HepG2 (cell line): ENCODE data around the gene C20orf204. TPM values are rescaled to one million over a fixed set of nuclear protein-coding genes. Genes with fewer than 3 reads are reported as not detected.

Experiments
- FIP1L1 ChIP-seq: fragments of 200-400 bp; formaldehyde crosslinking; IDR thresholded peaks from 2 replicates; pipeline ENCODE4 v1.6.1; 2018; ENCODE audit warnings: low read depth, mild to moderate bottlenecking, low read length, moderate library complexity, borderline replicate concordance; ENCODE audit not compliant: insufficient read depth
- HNRNPUL1 ChIP-seq: fragments of 200-400 bp; formaldehyde crosslinking; IDR thresholded peaks from 2 replicates; pipeline ENCODE4 v1.6.1; 2017; ENCODE audit warnings: low read depth, mild to moderate bottlenecking, low read length, moderate library complexity
- KLF13 ChIP-seq: sonication (generic); formaldehyde crosslinking; IDR thresholded peaks from 2 replicates; pipeline ENCODE4 v1.4.0; 2020; ENCODE audit warnings: mild to moderate bottlenecking, missing genetic modification reagents
- NBN ChIP-seq: fragments of 450-650 bp; conservative IDR thresholded peaks from 2 replicates; pipeline ENCODE4 v1.6.1; 2017
- NFYC ChIP-seq: IDR thresholded peaks from 2 replicates; pipeline ENCODE4 v1.6.1; 2016; ENCODE audit warnings: missing genetic modification reagents, missing compliant biosample characterization
- POGZ ChIP-seq: sonication (generic); formaldehyde crosslinking; IDR thresholded peaks from 2 replicates; pipeline ENCODE4 v1.4.0; 2020; ENCODE audit warnings: mild to moderate bottlenecking, missing genetic modification reagents
- POLR2AphosphoS2 ChIP-seq: IDR thresholded peaks from 2 replicates; pipeline ENCODE4 v1.6.1; 2011; ENCODE audit warnings: low read depth, low read length, improper control_type of control experiment
- RCOR2 ChIP-seq: IDR thresholded peaks from 2 replicates; pipeline ENCODE4 v1.6.1; 2016; ENCODE audit warnings: missing biosample characterization, missing genetic modification reagents
- RFX1 ChIP-seq: fragments of 450-650 bp; IDR thresholded peaks from 2 replicates; pipeline ENCODE4 v1.6.1; 2017
- SKI ChIP-seq: fragments of 450-650 bp; IDR thresholded peaks from one replicate; pipeline ENCODE4 v1.6.1; 2018; ENCODE audit warnings: mild to moderate bottlenecking; ENCODE audit not compliant: partially characterized antibody
- TBL1XR1 ChIP-seq: fragments of 150-350 bp; IDR thresholded peaks from 2 replicates; pipeline ENCODE4 v1.6.1; 2014; ENCODE audit warnings: borderline replicate concordance, low read length; ENCODE audit not compliant: partially characterized antibody
- TCF7L2 ChIP-seq: IDR thresholded peaks from 2 replicates; pipeline ENCODE4 v1.6.1; 2011; ENCODE audit warnings: mild to moderate bottlenecking, low read depth, low read length, moderate library complexity
- XRCC5 ChIP-seq: fragments of 200-400 bp; formaldehyde crosslinking; optimal IDR thresholded peaks from 2 replicates; pipeline ENCODE3; 2017; ENCODE audit warnings: mild to moderate bottlenecking, low read length
- ZFP36L2 ChIP-seq: sonication (generic); formaldehyde crosslinking; IDR thresholded peaks from 2 replicates; pipeline ENCODE4 v1.4.0; 2020; ENCODE audit warnings: missing genetic modification reagents
- ZFYVE20 ChIP-seq: sonication (generic); formaldehyde crosslinking; IDR thresholded peaks from 2 replicates; pipeline ENCODE4 v1.8.0; 2023; ENCODE audit warnings: low read depth, mild to moderate bottlenecking, moderate library complexity, missing genetic modification reagents, borderline replicate concordance
- ZNF264 ChIP-seq: sonication (generic); formaldehyde crosslinking; IDR thresholded peaks from 2 replicates; pipeline ENCODE4 v1.4.0; 2020; ENCODE audit warnings: missing genetic modification reagents
- ZNF326 ChIP-seq: sonication (generic); formaldehyde crosslinking; IDR thresholded peaks from 2 replicates; pipeline ENCODE4 v1.4.0; 2020; ENCODE audit warnings: missing genetic modification reagents, borderline replicate concordance
- ZNF350 ChIP-seq: sonication (generic); formaldehyde crosslinking; IDR thresholded peaks from 2 replicates; pipeline ENCODE4 v1.4.0; 2020; ENCODE audit warnings: mild to moderate bottlenecking, low read depth, missing genetic modification reagents, borderline replicate concordance
- ZNF354B ChIP-seq: sonication (generic); formaldehyde crosslinking; IDR thresholded peaks from 2 replicates; pipeline ENCODE4 v1.8.0; 2022; ENCODE audit warnings: mild to moderate bottlenecking, missing genetic modification reagents
- ZNF563 ChIP-seq: sonication (generic); formaldehyde crosslinking; IDR thresholded peaks from 2 replicates; pipeline ENCODE4 v1.8.0; 2022; ENCODE audit warnings: mild to moderate bottlenecking, moderate library complexity, missing genetic modification reagents
- ZSCAN25 ChIP-seq: sonication (generic); formaldehyde crosslinking; IDR thresholded peaks from 2 replicates; pipeline ENCODE4 v1.8.0; 2022; ENCODE audit warnings: mild to moderate bottlenecking, missing genetic modification reagents
- polyA plus RNA-seq, 8 experiments: library from polyadenylated mRNA; depleted of rRNA in 3 of 8; stranded (reverse) in 7 of 8; unstranded in 1 of 8; fragments of >200 nt; fragmentation: Illumina TruSeq in 4 of 8; extraction: Trizol in 4 of 8; gene quantifications; 2 replicates each; pipeline versions ENCODE4 v1.2.1 to v1.2.3, GENCODE V29; 2011 to 2016; ENCODE audit warnings: low read depth in 4 of 8, missing spikeins in 1 of 8, mixed read lengths in 1 of 8; ENCODE audit not compliant: insufficient read depth in 1 of 8
- total RNA-seq, 5 experiments: library from RNA; depleted of rRNA; stranded (reverse); fragments of >200 nt; fragmentation: Illumina TruSeq; extraction: Trizol; gene quantifications; 2 replicates each; pipeline ENCODE4 v1.2.3, GENCODE V29; 2016; ENCODE audit warnings: low read depth in 1 of 5
- TF ChIP-seq, protein P1 (sequence below): sonication (generic); formaldehyde crosslinking; IDR thresholded peaks from 2 replicates; pipeline ENCODE4 v1.9.0; 2021; ENCODE audit warnings: missing genetic modification reagents, borderline replicate concordance
- TF ChIP-seq, protein P2 (sequence below): sonication (generic); formaldehyde crosslinking; IDR thresholded peaks from 2 replicates; pipeline ENCODE4 v1.4.0; 2020; ENCODE audit warnings: missing genetic modification reagents
- TF ChIP-seq, protein P3 (sequence below): sonication (generic); formaldehyde crosslinking; IDR thresholded peaks from 2 replicates; pipeline ENCODE4 v1.8.0; 2022; ENCODE audit warnings: missing genetic modification reagents, low read depth, mild to moderate bottlenecking, borderline replicate concordance
- TF ChIP-seq, protein P4 (sequence below): sonication (generic); formaldehyde crosslinking; conservative IDR thresholded peaks from 2 replicates; pipeline ENCODE4 v1.5.0; 2020; ENCODE audit warnings: missing genetic modification reagents

Gene C20orf204
- total and polyA plus RNA-seq, 2 of the 13 experiments (the other 11 are each of a cell fraction or from before 2014, with no cell fraction given): 22.1 to 80.0 TPM

DNA sequence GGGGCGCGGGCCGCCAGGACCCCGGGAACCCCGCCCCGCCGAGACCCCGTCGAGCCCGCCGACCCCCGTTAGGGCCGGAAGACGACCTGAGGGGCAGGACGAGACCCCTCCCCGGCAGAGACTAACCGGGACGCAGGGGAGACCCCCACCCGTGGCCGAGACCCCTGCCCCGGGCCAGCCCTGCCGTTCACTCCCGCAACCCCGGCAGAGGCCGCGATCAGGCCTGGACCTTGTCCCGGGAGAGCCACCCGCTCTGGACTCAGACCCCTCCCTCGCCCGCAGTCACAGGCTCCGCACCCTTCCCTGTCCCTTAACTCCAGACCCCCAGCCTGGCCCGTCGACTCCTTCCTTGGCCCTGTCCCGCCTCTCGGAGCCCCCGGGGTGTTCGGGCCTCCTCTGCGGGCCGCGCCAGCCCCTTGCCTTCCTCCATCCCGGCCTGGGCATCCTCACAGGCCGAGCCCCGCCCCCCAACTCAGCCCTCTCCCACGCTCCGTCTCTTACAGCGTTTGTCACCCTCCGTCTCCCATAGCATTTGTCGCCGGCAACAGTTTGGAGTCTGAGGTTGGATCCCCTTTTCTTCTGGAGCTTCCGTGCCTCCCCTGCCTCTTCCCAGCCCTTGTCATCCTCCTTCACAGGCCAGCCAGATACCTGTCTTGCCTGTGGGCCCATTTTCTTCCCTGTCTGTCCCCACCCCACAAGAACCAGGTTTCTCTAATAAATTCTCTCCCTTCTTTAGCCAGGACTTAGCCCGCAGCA is 27.6 kb downstream of the C20orf204 start (continued):
- TF ChIP-seq, protein P1, sequence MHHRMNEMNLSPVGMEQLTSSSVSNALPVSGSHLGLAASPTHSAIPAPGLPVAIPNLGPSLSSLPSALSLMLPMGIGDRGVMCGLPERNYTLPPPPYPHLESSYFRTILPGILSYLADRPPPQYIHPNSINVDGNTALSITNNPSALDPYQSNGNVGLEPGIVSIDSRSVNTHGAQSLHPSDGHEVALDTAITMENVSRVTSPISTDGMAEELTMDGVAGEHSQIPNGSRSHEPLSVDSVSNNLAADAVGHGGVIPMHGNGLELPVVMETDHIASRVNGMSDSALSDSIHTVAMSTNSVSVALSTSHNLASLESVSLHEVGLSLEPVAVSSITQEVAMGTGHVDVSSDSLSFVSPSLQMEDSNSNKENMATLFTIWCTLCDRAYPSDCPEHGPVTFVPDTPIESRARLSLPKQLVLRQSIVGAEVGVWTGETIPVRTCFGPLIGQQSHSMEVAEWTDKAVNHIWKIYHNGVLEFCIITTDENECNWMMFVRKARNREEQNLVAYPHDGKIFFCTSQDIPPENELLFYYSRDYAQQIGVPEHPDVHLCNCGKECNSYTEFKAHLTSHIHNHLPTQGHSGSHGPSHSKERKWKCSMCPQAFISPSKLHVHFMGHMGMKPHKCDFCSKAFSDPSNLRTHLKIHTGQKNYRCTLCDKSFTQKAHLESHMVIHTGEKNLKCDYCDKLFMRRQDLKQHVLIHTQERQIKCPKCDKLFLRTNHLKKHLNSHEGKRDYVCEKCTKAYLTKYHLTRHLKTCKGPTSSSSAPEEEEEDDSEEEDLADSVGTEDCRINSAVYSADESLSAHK (CRISPR knock-in tag): no peak
- TF ChIP-seq HNRNPUL1 (no peak), ZNF354B (0 out of 2 replicates have a peak, but pooled peaks have one; percentile 63), SKI (no peak), ZNF326 (CRISPR knock-in tag) (0 out of 2 replicates have a peak, but pooled peaks have one; percentile 47), ZFP36L2 (CRISPR knock-in tag) (no peak), ZNF563 (peak; percentile 82), RFX1 (peak; percentile 5; the same call in 1 of the 2 replicates), NFYC (no peak; the same call in 1 of the 2 replicates), ZNF264 (CRISPR knock-in tag) (no peak; the same call in 1 of the 2 replicates), XRCC5 (no peak), NBN (no peak), ZNF350 (no peak; the same call in 1 of the 2 replicates), POGZ (CRISPR knock-in tag) (no peak), TCF7L2 (no peak), POLR2AphosphoS2 (no peak), ZFYVE20 (CRISPR knock-in tag) (no peak), RCOR2 (CRISPR knock-in tag) (no peak), KLF13 (CRISPR knock-in tag) (no peak), ZSCAN25 (0 out of 2 replicates have a peak, but pooled peaks have one; percentile 13), FIP1L1 (no peak), TBL1XR1 (no peak)
- TF ChIP-seq, protein P2, sequence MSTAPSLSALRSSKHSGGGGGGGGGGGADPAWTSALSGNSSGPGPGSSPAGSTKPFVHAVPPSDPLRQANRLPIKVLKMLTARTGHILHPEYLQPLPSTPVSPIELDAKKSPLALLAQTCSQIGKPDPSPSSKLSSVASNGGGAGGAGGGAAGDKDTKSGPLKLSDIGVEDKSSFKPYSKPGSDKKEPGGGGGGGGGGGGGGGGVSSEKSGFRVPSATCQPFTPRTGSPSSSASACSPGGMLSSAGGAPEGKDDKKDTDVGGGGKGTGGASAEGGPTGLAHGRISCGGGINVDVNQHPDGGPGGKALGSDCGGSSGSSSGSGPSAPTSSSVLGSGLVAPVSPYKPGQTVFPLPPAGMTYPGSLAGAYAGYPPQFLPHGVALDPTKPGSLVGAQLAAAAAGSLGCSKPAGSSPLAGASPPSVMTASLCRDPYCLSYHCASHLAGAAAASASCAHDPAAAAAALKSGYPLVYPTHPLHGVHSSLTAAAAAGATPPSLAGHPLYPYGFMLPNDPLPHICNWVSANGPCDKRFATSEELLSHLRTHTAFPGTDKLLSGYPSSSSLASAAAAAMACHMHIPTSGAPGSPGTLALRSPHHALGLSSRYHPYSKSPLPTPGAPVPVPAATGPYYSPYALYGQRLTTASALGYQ (CRISPR knock-in tag): no peak
- TF ChIP-seq, protein P3, sequence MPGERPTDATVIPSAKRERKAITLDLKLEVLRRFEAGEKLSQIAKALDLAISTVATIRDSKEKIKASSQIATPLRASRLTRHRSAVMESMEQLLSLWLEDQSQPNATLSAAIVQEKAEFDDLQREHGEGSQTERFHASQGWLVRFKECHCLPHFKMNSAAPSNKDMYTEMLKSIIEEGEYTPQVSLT: no peak; the same call in 1 of the 2 replicates
- TF ChIP-seq, protein P4, sequence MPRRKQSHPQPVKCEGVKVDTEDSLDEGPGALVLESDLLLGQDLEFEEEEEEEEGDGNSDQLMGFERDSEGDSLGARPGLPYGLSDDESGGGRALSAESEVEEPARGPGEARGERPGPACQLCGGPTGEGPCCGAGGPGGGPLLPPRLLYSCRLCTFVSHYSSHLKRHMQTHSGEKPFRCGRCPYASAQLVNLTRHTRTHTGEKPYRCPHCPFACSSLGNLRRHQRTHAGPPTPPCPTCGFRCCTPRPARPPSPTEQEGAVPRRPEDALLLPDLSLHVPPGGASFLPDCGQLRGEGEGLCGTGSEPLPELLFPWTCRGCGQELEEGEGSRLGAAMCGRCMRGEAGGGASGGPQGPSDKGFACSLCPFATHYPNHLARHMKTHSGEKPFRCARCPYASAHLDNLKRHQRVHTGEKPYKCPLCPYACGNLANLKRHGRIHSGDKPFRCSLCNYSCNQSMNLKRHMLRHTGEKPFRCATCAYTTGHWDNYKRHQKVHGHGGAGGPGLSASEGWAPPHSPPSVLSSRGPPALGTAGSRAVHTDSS (CRISPR knock-in tag): no peak
